GM12872 (cell line): ENCODE data around the gene MFSD11.

Experiments used
- CTCF ChIP-seq: IDR thresholded peaks from 3 replicates; pipeline ENCODE4 v1.5.1; 2011; ENCODE audit warnings: low read depth, mild to moderate bottlenecking, low read length, moderate library complexity; ENCODE audit not compliant: insufficient read depth

MFSD11 gene

DNA sequence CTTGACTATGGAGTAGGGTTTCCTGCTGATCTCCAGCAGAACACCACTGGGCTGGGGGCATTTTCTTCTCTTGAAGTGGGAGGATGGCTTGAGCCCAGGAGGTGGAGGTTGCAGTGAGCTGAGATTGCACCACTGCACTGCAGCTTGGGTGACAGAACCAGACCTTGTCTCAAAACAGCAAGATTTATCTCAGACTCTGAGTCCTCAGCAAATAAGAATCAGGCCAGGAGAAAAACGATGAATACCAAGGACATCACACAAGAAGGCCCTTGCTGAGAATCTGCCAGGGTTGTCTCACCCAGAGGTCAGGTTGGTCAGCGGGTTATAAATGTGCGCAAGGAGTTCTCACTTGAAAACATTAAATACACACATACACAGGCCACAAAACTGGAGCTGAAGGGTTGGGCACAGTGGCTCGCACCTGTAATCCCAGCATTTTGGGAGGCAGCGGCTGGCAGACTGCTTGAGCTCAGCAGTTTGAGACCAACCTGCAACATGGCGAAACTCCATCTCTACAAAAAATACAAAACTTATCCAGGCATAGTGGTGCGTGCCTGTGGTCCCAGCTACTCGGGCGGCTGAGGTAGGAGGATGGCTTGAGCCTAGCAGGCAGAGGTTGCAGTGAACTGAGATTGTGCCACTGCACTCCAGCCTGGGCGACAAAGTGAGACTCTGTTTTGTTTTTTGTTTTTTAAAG is 34.8 kb upstream of the MFSD11 start:
- TF ChIP-seq CTCF, result no peak

GRCh38 chr17:76704805-76705204 is 33.1 kb upstream of the MFSD11 start:
- TF ChIP-seq CTCF, result no peak

DNA sequence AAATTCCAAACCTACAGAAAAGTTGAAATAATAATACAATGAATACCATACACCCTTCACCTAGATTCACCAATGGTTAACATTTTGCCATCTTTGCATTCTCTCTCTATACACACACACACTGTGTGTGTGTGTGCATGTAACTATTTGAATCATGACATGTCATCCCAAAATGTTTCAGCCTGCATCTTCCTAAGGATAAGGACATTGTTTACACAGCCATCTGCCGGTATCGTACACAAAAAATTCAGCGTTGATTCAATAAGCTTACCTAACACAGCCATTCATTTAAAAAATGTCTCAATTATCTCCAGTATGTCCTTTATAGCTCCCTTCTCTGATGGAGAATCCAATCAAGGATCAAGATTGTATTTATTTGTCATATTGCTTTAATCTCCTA is 31.1 kb upstream of the MFSD11 start:
- no peak for TF ChIP-seq CTCF

DNA sequence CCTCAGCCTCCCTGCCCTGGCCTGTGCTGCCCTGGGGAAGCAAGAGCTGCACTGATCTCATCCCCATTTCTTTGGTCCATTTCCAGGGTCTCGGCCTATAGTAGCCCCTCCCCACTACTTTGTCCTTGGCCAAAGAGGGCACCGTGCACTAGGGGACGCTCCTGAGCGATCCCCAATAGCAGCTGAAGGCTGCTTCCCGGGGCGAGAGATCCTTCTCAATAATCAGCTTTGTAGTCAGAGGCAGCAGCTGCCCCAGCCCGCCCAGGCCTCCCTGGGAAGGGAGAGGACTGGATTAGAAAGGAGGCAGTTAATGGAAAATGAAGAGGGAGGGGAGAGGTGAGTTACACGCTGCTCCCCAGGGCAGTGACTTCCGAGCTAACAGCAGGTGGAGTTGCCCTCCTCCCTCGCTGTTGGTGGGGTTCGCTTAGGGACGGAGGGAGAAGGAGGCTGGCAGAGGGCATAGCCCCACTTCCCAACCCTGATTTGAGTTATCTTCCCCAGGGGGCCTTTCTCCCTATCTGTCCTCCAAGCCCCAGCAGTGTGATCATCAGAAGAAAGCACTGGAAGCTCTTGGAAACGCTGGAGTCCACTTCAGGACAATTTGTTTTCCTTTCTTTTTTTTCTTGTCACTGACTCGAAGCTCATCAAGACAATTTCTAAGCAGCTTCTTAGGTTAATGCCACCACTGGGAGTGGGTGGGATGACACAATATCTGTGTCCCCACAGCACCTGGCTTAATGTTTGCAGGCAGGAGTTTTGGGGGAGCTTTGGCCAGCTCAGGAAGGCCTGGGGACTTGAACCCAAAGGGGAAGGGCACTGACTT is 29.7 kb upstream of the MFSD11 start:
- TF ChIP-seq CTCF, result peak; percentile 34; the same call in 2 of the 3 replicates

DNA sequence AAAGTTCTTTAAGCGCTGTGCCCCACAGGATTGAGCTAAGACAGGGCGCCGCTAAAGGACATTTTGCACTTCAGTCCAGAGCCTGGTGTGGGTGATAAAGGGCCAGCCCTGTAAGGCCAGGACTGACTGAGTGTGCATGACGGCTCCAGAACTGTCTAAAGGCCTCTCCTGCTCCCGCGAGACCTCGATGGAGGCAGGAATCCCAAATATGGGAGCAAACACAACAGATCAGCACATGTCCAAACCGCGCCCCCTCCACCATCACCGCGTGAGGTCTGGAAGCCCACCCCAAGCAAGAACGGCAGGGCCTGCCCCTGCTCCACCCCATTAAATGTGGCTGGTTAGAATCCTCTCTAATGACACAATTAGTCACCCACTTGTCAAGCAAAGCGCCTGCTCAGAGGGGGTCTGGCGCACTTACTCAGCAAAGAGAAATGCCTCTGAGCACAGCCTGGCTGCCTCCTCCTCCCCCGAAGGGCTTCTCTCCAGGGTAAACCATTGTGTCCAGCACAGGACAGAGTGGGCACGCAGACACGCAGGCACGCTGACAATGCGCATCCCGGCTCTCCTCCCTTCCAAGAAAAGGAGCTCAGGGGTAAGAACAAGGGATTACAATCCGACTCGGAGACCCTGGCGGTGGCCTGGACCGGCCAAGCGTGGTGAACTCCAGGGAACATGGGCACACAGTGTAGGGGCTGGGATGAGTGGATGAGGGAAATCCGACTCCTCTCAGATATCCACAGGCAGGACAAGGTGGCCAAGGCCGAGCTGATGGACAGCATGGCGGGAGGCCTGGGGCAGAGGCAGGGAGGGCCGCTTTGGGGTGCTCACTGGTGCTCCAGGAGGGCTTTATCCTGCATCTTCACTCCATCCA is 28.6 kb upstream of the MFSD11 start:
- TF ChIP-seq CTCF, result no peak

DNA sequence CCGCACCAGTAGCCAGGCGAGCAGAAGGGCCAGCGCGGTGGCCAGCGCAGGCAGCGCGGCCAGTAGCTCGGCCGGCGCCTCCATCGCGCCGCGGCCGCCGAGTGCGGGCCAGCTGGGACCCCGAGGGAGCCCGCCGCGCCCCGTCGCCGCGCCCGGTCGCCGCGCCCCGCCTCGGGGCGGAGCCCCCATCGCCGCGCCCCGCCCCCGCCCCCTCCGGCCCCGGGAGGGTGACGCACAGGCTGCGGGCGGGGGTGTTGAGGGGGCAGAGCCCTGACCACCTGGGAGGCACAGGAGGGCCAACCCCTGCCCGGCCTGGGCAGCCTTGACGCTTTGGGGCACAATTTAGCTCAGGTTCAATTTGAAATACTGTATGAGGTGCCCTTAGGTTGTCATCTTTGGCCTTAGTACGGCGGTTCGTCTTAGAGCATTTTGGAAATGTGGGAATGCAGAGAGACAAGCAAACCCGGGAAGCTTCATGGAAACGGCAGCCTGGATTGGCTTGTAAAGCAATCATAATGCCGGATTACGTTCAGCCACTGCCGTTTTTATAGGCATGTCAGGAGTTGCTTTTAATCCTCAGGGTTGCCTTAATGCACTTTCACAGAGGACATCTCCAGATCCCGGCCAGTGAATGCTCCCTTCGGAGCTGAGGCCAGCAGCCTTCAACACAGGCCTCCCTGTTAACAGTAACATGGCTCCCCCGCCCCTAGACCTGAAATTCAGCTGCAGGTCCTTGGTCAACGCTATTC is 26.9 kb upstream of the MFSD11 start, which contains the start of gene MXRA7:
MXRA7 (minus strand) TSS at position 103 of the 749 bp plus-strand sequence; CDS start at position 84, 19 bp downstream.
- no peak for TF ChIP-seq CTCF

DNA sequence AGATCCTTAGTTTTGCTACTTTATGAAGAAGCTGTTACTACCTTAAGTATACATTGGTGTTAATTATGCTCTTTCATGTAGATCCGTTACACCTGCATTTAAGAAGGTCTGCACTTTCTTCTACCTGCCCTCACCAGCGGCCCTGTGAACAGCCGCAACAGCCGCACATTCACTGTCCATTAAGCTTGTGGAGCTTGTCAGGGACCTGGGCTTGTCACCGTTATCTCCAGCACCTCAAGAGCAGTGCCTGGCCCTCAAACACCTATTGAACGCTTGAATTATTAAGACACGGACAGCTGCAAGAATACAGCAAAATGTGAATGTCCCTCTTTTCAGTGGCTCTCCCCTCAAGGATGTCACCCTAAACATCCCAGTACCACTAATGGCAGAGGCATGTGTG is 24.2 kb upstream of the MFSD11 start:
- TF ChIP-seq CTCF, result no peak
